ENCODE results near the gene TRIM77.
A peak's percentile ranks its signal among the peaks of the same experiment; 100 is the strongest.
"Not testable (repeated sequence)": the region's sequence is repeated elsewhere in the genome, so short reads cannot be mapped to it uniquely, and the experiment has no call there.

TRIM77 gene, protein sequence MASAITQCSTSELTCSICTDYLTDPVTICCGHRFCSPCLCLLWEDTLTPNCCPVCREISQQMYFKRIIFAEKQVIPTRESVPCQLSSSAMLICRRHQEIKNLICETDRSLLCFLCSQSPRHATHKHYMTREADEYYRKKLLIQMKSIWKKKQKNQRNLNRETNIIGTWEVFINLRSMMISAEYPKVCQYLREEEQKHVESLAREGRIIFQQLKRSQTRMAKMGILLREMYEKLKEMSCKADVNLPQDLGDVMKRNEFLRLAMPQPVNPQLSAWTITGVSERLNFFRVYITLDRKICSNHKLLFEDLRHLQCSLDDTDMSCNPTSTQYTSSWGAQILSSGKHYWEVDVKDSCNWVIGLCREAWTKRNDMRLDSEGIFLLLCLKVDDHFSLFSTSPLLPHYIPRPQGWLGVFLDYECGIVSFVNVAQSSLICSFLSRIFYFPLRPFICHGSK

DNA sequence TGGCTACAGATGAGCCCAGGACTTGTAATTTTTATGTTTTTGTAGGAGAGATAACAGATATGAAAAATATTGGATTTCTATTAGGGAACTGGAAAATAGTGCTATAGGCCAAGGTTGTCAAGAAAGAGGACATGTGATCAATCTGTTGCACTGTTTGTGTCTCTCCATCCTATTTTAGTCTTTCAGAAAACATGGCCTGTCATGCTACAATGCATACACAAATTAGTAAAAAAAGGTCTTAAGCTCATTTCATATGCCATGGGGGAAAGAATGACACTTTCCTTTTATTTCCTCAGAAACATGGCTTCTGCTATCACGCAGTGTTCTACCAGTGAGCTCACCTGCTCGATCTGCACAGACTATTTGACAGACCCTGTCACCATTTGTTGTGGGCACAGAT lies at the start of gene TRIM77:
Gene TRIM77, plus strand, starts transcription at position 301 of the 400 bp plus-strand sequence. Its CDS starts 0 bp downstream, at position 301.
- DNase-seq, result not testable (repeated sequence)

DNA sequence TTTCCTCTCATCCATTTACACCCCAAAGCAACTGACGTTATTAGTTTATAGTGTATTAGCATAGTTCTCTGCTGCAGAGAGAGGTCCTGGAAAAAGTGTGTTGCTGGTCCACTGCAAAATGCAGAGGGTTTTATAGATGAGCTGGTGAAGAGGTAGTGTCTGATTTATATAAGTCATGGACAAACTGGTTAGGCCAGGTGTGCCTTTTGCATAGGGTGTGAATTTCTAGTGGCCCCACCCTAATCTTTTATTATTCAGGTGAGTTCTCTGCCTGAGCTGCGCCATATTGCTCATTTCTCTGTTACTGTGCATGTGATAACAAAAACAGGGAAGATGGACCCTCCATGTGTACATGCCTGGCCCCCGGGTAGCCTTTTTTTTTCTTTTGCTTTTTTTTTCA lies 43.1 kb upstream of the TRIM77 start:
- DNase-seq, result no peak

DNA sequence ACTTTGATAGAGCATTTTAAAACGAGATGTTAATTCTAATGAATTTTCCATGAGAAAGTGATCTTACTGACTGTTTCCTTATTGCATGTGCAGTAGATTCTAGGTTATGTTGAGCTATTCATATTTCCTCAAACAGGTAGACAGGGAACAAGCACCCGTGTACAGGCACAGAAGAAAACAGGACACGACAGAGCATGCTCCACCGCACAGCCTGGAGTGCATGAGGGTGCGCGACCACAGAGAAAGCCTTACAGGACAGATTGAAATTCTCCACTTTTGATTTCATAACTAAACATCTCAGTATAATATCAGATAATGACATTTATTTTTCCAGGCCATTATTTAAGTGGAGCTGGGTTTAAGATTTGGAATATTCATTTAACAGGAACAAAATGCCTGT lies 41.9 kb upstream of the TRIM77 start:
- not testable (repeated sequence) for DNase-seq

DNA sequence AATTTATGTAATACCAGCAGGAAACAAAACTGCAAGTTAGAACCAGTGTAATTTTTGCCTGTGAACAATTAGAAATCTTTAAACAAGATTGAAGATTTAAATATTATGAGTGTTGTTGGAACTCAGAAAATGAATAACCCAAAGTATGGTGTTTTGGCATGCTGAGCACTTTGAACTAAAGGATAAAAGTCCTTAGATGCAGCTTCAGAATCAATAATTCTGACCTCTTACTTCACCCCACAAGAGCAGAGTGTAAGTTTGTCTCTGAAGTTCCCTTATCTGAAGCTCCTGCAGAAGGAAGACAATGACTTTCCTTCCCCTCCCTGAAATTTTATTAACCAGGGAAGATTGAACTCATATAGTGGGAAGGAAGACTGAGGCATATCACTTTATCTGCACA lies 40.5 kb upstream of the TRIM77 start:
- not testable (repeated sequence) for DNase-seq

DNA sequence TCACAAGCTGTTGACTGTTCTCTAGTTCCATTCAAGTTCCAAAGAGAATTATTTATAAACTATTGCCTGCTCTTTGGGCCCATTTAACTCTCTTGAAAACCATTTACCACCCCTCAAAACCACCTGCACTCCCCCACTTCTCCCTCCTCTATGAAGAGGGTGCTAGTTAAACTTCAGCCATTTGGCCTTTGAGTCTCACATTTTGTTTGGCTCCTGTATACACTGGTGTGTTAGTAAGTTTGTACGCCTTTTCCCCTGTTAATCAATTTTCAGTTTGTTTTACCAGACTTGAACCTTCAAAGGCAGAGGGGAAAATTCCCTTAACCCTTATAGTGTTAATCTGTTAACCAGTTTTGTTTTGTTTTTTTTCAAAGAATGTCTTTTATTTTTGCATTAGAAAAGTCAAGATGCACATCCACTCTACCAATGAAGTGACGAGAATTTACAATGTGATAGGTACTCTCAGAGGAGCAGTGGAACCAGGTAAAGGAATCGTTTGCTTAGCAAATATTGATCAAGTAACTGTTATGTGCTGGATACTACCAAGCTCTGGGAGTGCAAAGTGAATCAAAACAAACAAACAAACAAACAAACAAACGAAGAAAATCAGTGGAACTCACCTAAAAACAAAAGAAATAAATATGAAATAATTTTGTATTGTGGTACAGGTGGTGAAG lies 40.0 kb upstream of the TRIM77 start:
- not testable (repeated sequence) for DNase-seq

DNA sequence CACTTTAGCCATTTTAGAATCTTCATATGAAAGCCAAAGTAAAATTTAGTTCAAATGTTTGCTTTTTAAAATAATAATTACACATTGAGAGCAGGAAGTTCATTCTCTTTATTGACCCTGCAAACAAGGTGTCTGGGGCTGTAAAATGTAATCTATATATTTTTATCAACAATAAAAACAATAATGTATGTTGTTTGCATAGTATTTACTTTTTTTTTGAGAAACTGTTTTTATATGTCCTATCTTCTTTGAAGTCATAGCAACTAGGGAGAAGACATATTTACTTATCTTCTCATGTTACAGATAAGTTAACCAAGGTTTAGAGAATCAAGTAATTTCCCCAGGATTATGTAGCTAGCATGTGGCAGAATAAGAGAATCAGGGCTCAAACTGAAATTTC lies 37.6 kb upstream of the TRIM77 start:
- DNase-seq, result not testable (repeated sequence)

DNA sequence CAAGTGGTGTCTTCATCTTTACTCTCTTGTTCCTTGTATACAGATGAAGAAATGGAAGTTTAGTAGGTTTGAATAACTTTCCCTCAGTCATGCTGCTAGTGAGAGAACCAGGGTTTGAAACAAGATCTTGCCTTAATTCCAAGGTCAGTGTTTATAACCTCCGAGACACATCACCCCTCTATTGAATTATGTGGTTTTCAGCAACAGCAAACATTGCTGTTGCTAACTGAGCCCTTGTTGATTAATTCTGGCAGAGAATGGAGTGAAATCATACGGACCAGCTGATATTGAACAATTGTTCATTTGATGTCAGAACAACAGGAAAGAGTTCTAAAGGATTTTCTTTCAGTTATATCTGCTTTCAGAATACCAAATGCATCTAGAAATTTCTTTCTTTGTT lies 36.7 kb upstream of the TRIM77 start:
- DNase-seq, result not testable (repeated sequence)

DNA sequence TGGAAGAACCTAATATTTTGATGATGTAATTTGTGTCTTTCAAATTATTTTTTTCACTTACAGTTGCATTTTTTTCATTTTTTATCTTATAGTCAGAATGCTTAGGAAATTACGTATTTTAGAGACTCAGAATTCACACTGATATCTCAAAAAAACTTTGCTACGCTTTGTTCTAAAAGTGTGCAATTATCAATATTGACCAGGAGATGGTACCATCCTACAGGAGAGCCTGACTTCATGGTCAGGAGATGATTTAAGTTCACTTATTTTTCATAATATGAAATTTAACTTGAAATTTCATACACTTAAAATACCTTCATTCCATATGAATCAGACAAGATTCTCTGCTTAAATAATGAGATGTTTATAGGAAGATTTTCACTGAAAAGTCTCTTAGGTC lies 34.7 kb upstream of the TRIM77 start:
- peak; percentile 8 for DNase-seq

DNA sequence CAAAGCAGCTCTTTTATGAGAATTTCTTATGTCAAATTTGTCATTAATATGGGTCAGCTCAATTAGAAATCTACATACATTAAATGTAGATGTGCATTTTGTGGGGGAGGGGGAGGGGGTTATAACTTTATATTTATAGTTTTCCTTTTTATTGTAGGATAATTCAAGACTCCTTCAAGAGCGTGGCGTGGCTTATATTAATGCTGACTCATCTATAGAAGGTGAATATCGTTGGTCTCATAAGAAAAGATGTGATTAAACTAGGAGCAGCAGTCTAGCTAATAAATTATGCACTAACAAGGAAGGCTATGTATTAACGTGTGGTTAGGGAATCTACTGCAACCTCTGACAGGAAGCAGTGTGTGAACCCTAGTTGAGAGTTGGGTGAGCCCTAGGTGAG lies 34.2 kb upstream of the TRIM77 start:
- not testable (repeated sequence) for DNase-seq

DNA sequence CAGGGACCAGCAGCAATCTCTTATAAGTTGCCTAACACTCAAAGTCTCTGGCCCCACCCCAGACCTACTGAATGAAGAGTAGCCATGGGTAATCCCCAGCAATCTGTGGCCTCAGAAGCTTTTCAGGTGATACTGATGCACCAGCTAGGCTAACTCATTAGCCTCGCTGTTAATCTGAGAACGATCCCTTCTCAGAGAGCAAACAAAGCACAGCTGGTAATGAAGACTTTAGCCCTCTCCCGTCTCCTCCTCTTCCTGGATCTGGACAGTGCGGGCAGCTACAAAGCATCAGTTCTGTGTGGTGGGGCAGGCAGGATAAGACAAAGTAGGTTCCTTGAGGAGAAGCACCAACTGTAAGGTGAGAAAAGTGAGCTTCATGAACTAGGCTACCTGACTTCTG lies 3.0 kb upstream of the TRIM77 start:
- DNase-seq, result not testable (repeated sequence)

DNA sequence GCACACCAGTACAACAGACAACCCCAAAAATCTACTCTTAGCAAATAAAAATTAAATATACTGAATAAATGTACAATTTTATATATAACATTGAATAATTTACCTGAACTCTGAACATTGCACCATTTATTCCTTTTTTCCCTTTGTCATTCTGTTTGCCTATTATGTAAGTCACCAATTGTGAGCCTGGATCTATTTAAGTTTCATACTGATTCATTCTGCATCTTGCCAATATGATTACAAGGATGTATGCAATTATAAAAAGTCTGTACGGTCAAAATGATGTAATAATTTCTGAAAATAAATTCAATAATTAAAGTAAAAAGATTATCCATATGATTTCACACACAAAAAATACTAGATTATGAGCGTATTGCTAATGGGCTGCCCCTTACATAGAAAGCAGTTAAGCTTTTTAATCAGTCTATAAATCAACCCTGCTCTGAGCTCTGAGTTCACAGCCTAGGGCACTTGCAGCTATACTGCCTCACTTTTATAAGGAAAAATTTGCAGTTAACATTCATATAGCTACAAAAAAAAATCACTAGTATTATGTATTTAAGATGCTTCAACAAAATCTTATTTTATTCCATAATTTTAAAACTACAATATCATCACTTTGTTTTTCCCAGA lies 14.9 kb downstream of the TRIM77 start:
- not testable (repeated sequence) for DNase-seq

DNA sequence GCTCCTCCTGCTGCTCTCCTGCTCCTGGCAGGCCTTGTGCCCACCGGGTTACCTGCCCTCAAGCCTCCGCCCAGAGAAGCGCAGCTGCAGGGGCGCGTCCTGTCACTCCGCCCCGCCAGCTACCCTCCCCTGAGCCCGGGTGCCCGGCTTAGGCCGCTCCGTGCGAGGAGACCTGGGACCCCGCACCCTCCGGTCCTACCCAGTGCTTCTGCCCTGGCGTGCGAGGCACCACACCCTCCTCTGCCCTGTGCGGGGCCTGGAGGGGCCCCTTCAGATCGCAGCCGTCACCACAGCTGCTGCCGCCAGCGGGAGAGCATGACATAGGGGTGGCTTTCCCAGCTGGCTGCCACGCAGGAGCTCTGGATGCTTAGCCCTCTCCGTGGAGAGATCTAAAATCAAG lies 20.1 kb downstream of the TRIM77 start:
- DNase-seq, result not testable (repeated sequence)

DNA sequence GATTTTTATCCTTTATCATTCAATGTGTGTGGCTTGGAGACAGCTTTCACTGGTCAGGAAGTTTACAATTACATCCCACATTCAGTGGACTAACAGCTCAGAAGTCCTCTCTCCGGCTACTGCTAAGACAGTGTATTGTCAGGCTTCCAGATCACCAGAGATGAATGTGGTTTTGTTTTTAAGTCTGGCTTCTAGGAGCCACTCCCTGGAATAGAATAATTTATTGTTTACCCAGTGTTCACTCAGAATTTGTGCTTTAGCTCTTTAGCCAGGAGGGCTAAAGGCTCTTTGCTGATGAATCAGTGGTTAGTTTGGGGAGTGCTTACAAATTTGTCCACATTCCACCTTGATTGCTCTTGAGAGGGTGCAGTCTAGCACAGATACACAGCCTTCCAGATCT lies 26.5 kb downstream of the TRIM77 start:
- DNase-seq, result no peak

DNA sequence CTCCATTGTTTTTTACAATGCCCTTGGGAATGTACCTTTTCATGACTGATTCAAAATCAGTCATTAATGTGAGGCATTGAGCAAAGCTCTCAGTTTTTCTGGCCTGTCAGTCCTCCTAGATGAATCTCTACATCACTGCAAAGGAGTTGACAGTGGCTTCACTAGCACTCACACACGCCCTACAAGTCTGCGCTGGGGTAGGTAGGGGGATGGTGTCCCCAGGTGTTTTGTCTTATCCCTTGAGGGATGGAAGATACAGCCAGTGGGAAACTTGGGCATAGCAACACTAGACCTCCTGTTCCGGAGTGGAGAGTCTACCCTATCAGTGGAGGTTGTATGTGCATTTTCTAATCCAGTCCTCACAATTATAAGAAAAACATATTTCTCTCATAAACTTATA lies 27.0 kb downstream of the TRIM77 start:
- no peak for DNase-seq

DNA sequence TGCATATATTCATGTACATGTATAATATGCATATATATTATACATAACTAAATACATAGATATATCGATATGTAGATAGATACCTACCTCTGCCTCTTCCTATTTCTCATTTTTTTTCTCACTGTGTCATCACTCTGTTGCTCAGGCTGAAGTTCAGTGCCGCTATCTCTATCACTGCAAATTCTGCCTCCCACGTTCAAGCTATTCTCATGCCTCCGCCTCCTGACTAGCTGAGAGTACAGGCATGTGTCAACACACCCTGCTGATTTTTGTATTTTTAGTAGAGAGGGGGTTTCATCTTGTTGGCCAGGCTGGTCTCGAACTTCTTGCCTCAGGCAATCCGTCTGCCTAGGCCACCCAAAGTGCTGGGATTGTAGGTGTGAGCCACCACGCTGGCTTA lies 31.3 kb downstream of the TRIM77 start:
- DNase-seq, result not testable (repeated sequence)

DNA sequence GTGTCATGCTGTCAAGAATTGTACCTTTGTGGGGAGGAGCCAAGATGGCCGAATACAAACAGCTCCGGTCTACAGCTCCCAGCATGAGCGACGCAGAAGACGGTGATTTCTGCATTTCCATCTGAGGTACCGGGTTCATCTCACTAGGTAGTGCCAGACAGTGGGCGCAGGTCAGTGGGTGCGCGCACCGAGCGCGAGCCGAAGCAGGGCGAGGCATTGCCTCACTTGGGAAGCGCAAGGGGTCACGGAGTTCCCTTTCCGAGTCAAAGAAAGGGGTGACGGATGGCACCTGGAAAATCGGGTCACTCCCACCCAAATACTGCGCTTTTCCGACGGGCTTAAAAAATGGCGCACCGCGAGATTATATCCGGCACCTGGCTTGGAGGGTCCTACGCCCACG lies 34.1 kb downstream of the TRIM77 start:
- not testable (repeated sequence) for DNase-seq

DNA sequence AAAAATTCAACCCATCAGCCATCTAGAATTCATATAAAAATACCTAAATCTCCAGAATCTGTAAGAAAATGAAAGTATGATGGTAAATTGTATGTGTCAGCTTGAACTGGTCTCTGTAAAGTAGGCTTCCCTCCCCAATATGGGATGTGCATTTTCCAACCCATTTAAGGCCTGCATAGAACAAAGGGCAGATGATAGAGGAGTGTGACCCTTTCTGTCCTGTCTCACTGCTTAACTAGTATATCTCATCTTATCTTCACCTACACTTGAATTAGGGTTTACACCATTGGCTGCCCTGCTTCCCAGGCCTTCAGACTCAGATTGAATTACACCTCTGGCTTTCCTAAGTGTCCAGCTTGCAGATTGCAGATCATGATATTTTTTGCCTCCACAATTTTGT lies 40.7 kb downstream of the TRIM77 start:
- not testable (repeated sequence) for DNase-seq

Measured in hematopoietic multipotent progenitor cell treated with erythropoietin and hydrocortisone succinate and interleukin-3 and kit ligand, for 4 days (in vitro differentiated cells).